Activated CD4-positive, alpha-beta T cell treated with anti-CD3 and anti-CD28 coated beads for 48 hours (primary cell): ENCODE data around the gene SAMD8.

Experiments used
- DNase-seq: peaks from one replicate; pipeline ENCODE4 v3.0.0-alpha.2; 2020

Gene SAMD8

DNA sequence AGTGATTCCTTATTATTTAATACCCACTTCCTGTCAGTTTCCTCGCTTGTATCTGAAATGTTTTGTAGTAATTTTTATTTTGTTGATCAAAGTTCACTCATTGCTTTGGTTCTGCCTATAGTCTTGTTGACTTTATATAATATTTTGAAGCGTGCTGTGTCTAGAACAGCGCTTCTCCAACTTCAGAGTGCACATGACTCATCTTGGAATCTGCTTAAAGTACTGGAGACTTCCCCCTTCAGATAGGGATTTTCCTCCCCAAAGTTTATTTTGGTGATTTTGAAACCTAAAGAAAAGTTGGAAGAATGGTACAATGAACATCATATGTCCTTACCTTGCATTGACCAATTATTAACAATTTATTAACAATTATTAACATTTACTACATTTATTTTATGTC lies 118.5 kb downstream of the SAMD8 start:
- no peak for DNase-seq

GRCh38 chr10:75230600-75231038 lies 119.2 kb downstream of the SAMD8 start:
- DNase-seq: peak; percentile 96
